Activated CD4-positive, alpha-beta T cell treated with anti-CD3 and anti-CD28 coated beads, Interleukin-2, amount 10 ng/mL, durations not matched to agents 24 days and 14 days (primary cell): ENCODE measurements around the gene ADGRG3. TPM values are rescaled to one million over a fixed set of nuclear protein-coding genes. Genes with fewer than 3 reads are reported as not detected.
A peak's percentile ranks its signal among the peaks of the same experiment; 100 is the strongest.

Experiments
- DNase-seq: peaks from one replicate; pipeline ENCODE4 v3.0.0; 2022
- H3K27ac Mint-ChIP-seq: one replicate; pipeline ENCODE4 v1.8.0; 2022; ENCODE audit warnings: mild to moderate bottlenecking, mixed read lengths
- H3K27me3 Mint-ChIP-seq: one replicate; pipeline ENCODE4 v1.8.0; 2022; ENCODE audit warnings: mixed read lengths
- H3K36me3 Mint-ChIP-seq: one replicate; pipeline ENCODE4 v1.8.0; 2022; ENCODE audit warnings: low read depth, mild to moderate bottlenecking, mixed read lengths
- H3K4me1 Mint-ChIP-seq: one replicate; pipeline ENCODE4 v1.8.0; 2021; ENCODE audit warnings: mixed read lengths
- H3K4me3 Mint-ChIP-seq: one replicate; pipeline ENCODE4 v1.8.0; 2022; ENCODE audit warnings: mild to moderate bottlenecking, moderate library complexity, mixed read lengths
- H3K9me3 Mint-ChIP-seq: one replicate; pipeline ENCODE4 v1.8.0; 2021; ENCODE audit warnings: mixed read lengths
- intact Hi-C: fragments of 100-400 bp; cut with micrococcal nuclease; formaldehyde crosslinking; loops from one replicate; pipeline ENCODE4 v1.15.1; 2023
- total RNA-seq: library from RNA; stranded (reverse); gene quantifications from 2 replicates; pipeline ENCODE4 v1.2.3, GENCODE V29; 2022

ADGRG3 gene
- total RNA-seq, 1 donor from 2014 or later, result not detected

DNA sequence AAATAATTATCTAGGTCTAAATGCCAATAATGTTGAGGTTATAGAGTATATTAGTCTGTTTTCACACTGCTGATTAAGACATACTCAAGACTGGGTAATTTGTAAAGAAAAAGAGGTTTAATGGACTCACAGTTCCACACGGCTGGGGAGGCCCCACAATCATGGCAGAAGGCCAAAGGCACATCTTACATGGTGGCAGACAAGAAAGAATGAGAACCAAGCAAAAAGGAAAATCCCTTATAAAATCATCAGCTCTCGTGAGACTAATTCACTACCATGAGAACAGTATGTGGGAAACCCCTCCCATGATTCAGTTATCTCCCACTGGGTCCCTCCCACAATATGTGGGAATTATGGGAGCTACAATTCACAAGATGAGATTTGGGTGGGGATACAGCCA, 64.6 kb downstream of the ADGRG3 start:
- peaks cover 20% of the 10 kb centered on the region for H3K4me1 Mint-ChIP-seq
- no peak overlapping the region for H3K27ac Mint-ChIP-seq
- no peak for DNase-seq
- no peaks in the 10 kb centered on the region for H3K27me3 Mint-ChIP-seq
- intact Hi-C loops, result loop anchor here (10.0 kb wide), 2 partner anchors 258 to 428 kb away; no protein-coding TSS in a partner anchor
- H3K9me3 Mint-ChIP-seq, result peaks cover 19% of the 10 kb centered on the region
- H3K36me3 Mint-ChIP-seq, result peaks cover 19% of the 10 kb centered on the region
- H3K4me3 Mint-ChIP-seq, result peak overlapping the region; percentile 60

DNA sequence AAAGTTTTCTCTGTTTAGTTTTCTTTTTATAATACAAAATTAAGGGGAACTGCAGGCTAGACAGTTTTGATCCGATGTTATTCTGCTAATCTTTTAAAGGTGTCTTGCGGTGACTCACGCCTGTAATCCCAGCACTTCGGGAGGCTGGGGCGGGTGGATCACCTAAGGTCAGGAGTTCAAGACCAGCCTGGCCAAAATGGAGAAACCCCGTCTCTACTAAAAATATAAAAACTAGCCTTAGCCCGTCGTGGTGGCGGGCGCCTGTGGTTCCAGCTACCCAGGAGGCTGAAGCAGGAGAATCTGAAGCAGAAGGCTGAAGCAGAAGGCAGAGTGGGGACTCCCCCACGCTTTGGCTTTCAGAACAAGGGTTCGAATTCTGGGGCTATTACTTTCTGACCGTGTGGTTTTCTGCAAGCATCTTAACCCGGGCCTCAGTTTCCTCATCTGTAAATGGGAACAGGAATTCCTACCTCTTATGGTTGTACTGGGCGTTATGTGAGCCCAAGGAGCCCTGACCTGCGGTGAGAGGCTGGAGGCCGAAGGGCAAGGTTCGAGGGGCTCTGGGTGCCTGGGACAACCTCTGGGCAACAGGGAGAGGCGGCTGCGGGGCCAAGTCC, 66.3 kb downstream of the ADGRG3 start:
- Mint-ChIP-seq H3K4me3 (peak overlapping the region; percentile 99), H3K36me3 (peaks cover 19% of the 10 kb centered on the region), H3K27ac (peak overlapping the region; percentile 98), H3K27me3 (no peaks in the 10 kb centered on the region), H3K4me1 (peaks cover 21% of the 10 kb centered on the region), H3K9me3 (peaks cover 15% of the 10 kb centered on the region)
- intact Hi-C loops, result loop anchor here (2.0 to 10.0 kb wide), 7 partner anchors 68 to 430 kb away; partner anchors contain the start of genes CCDC102A, KIFC3, USB1 and ZNF319
- DNase-seq, result no peak

DNA sequence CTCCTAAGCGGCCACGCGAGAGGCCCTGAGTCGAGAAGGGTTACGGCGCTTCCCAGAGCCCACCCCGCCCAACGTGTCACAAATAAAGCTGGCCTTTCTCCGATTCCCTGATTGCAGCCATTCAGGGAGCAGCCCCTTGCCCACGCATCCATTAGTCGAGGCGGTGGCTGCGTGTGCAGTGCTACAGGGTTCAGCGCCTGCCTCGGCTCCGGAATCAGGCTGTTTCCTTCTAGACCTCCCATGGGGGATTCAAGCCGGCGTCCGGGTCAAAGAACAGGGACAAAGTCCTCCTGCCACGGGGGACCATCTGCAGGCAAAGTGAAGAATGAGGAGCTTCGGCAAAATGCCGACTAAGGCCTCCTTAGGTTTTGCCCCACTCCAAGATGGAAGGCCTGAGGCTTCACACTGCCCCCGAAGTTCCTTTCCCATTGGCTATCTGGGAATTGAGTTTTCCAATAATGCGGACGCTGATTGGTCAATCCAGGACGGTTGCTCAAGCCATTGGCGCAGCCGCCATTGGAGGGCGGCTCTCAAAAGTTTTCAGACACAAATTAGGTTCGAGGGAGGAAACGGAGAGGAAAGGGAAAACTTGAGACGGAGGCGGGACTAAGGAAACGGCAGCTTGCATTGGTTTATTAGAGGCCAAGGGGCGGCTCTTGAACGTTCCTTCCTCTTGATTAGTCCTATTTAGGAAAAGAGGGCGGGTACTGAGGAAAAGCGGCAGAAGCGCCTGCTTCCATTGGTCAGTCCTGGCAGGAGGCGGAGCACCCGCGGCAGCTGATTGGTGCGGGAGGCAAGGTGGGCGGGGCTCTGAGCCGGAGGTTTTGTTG, 67.0 kb downstream of the ADGRG3 start:
- Mint-ChIP-seq H3K27me3 (no peaks in the 10 kb centered on the region), H3K4me1 (peaks cover 21% of the 10 kb centered on the region), H3K9me3 (peaks cover 13% of the 10 kb centered on the region), H3K4me3 (peak overlapping the region; percentile 99), H3K27ac (peak overlapping the region; percentile 98), H3K36me3 (peaks cover 19% of the 10 kb centered on the region)
- intact Hi-C loops, result loop anchor here (1.0 to 10.0 kb wide), 10 partner anchors 68 to 430 kb away; partner anchors contain the start of genes CCDC102A, CFAP20, KIFC3 and USB1
- peak; percentile 99 for DNase-seq

DNA sequence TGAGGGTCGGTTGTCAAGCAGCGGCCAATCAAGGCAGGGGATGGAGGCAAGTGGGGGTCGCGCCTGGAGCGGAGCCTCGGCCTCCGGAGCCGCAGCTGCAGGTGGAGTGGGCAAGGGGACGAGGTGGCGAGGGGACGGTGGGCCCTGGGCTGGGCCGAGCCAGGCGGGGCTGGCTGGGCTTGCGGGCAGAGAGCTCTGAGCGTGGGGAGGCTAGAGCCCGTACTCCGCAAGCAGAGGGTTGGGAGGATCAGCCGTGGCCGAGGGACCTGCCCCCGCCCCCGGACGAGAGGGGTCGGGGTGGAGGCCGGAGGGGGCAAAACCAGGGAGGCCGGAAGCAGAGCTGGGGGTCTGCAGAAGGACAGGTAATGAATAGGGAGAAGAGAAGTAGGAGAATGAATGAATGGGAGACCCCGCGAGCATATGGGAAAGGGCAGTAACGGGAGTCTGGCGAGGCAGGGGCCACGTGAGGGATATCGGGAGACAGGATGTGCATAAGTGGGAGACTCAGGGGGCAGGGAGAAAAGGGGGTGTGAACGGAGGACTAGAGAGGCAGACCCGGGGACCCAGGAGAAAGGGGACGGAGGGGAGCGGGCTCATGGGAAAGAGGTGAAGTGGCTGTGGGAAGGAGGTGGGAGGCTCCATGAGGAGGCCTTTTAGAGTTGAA, 67.8 kb downstream of the ADGRG3 start, which contains the start of gene KATNB1:
Gene KATNB1, plus strand, starts transcription at position 16 of the 664 bp plus-strand sequence. CDS start 1,474 bp downstream, outside the sequence.
- Mint-ChIP-seq H3K27ac (peak within 1 kb of the TSS; percentile 98), H3K27me3 (no peaks in the 10 kb centered on the region), H3K4me3 (peak within 1 kb of the TSS; percentile 99), H3K36me3 (peaks cover 19% of the 10 kb centered on the region), H3K4me1 (peaks cover 21% of the 10 kb centered on the region), H3K9me3 (peaks cover 11% of the 10 kb centered on the region)
- DNase-seq, result peak; percentile 75
- intact Hi-C loops, result loop anchor here (1.0 to 10.0 kb wide), 10 partner anchors 67 to 431 kb away; partner anchors contain the start of genes CCDC102A, CFAP20, KIFC3 and USB1

DNA sequence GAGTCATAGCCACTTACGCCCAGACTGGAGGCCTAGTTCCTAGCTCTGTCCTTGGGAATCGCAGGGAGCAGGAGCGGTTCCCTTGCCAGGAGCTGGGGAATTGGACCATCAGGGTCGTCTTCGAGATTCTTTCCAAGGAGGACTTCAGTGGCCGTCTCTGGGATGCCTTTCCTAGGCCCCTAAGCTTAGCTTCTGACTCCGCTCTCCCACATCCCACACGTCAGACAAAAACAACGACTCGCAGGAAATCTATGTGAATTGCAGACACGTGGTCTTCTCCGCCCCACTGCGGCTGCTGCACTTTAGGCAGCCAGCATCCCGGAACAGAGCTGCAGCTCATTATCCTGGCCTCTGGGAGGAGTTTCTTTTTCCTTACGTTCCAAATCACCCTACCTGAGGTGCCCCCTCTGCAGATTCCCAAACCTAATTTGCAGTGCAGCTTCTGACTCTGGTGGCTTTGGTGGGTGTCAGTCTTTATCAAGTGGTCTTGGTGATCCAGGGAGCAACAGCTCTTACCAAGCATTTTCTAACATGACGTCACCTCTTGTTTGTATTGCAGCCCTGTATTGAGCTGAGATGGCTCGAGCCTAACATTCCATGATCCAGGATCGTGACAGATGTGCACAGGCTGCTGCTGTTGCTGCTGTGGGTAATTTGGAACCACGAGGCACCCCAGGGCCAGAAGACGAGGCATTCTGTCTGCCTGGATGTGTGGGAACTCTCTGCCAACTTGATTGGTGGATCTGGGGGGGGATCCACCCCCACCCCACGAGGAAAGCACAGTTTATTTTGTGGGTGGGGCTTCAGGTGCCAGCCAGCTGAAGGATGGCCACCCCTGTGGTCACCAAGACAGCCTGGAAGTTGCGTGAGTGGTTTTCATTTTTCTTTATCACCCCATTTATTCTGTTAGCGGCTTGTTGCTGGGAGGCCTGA, 68.6 kb downstream of the ADGRG3 start:
- Mint-ChIP-seq H3K27me3 (no peaks in the 10 kb centered on the region), H3K27ac (peak overlapping the region; percentile 98), H3K4me3 (peak overlapping the region; percentile 99), H3K4me1 (peaks cover 21% of the 10 kb centered on the region), H3K36me3 (peaks cover 19% of the 10 kb centered on the region), H3K9me3 (peaks cover 11% of the 10 kb centered on the region)
- intact Hi-C loops, result loop anchor here (10.0 kb wide), 2 partner anchors 262 to 432 kb away; no protein-coding TSS in a partner anchor
- peak; percentile 86 for DNase-seq

DNA sequence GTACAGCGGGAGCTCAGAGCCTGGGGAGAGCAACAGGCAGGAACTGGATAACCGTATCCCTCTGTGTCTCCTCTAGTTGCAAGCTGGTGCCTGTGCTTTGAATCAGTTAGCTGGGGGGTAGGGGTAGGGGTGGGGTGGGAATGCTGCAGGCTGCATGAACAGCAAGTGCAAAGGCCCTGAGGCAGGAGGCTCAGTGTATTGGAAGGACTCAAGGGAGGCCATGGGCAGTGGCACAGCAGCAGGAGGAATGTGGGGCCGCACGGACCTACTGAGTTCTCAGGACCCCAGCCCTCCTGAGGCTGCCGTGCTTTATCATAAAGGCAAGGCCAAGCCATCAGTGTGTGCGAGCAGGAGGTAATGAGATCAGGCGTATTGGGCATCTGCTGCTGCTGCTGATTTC, 70.7 kb downstream of the ADGRG3 start:
- no peaks in the 10 kb centered on the region for H3K9me3 Mint-ChIP-seq
- H3K27me3 Mint-ChIP-seq, result no peaks in the 10 kb centered on the region
- no peak overlapping the region for H3K4me3 Mint-ChIP-seq
- H3K4me1 Mint-ChIP-seq, result peaks cover 18% of the 10 kb centered on the region
- H3K27ac Mint-ChIP-seq, result no peak overlapping the region
- peaks cover 14% of the 10 kb centered on the region for H3K36me3 Mint-ChIP-seq
- intact Hi-C loops, result loop anchor here (10.0 kb wide), 2 partner anchors 264 to 434 kb away; no protein-coding TSS in a partner anchor
- DNase-seq, result no peak

Other genes starting within 250 kb of the ADGRG3 start
- 85.4 TPM in 2 replicates for gene CIAPIN1, start 220.9 kb upstream of the ADGRG3 start, total RNA-seq
- gene COQ9, start 220.8 kb upstream of the ADGRG3 start, total RNA-seq, result 55.2 and 56.7 TPM in 2 replicates
- gene POLR2C, start 205.6 kb upstream of the ADGRG3 start, total RNA-seq, result 88.5 and 90.7 TPM in 2 replicates
- 4.2 and 4.3 TPM in 2 replicates for gene DOK4, start 181.8 kb upstream of the ADGRG3 start, total RNA-seq
- 6.0 and 6.7 TPM in 2 replicates for gene CCDC102A, start 131.7 kb upstream of the ADGRG3 start, total RNA-seq
- gene ADGRG5, start 125.7 kb upstream of the ADGRG3 start, total RNA-seq, result 5.4 and 6.1 TPM in 2 replicates
- 3.8 and 4.8 TPM in 2 replicates for gene ADGRG1, start 39.7 kb upstream of the ADGRG3 start, total RNA-seq
- gene DRC7, start 26.5 kb downstream of the ADGRG3 start, total RNA-seq, result 0.09 TPM in 1 of 2 replicates, not detected in the other
- gene KATNB1, start 67.5 kb downstream of the ADGRG3 start, total RNA-seq, result 45.0 and 49.8 TPM in 2 replicates
- 0.58 and 1.7 TPM in 2 replicates for gene KIFC3, start 134.2 kb downstream of the ADGRG3 start, total RNA-seq